ENCODE measurements around the gene DNAJC22.

GRCh38 chr12:49348781-49349180 lies 2.1 kb downstream of the DNAJC22 start:
- TF ChIP-seq CTCF (IDR thresholded peaks at IDR 0.05) (no peak), ZFX (IDR thresholded peaks at IDR 0.05; ENCODE audit: borderline replicate concordance) (no peak)

Measured in 22Rv1 (cell line).